Activated T-helper 2 cell treated with anti-CD3 and anti-CD28 coated beads, Interferon-gamma antibody, Interleukin-2, Interleukin-4, amounts not matched to agents 10 μg/mL and 5 μg/mL and 100 μg/mL, durations not matched to agents 14 hours and 24 hours and 36 hours (primary cell): Measurements from ENCODE around the gene DLG2. TPM values are rescaled to one million over a fixed set of nuclear protein-coding genes. Genes with fewer than 3 reads are reported as not detected.

Experiments
- DNase-seq: peaks from one replicate; pipeline ENCODE4 v3.0.0; 2021; ENCODE audit warnings: low spot score
- H3K27ac Mint-ChIP-seq: one replicate; pipeline ENCODE4 v1.8.0; 2021; ENCODE audit warnings: mixed read lengths
- H3K27me3 Mint-ChIP-seq: one replicate; pipeline ENCODE4 v1.8.0; 2021; ENCODE audit warnings: low read depth, mixed read lengths
- H3K36me3 Mint-ChIP-seq: one replicate; pipeline ENCODE4 v1.8.0; 2021; ENCODE audit warnings: low read depth, mixed read lengths
- H3K4me1 Mint-ChIP-seq: one replicate; pipeline ENCODE4 v1.8.0; 2021; ENCODE audit warnings: low read depth, mixed read lengths
- H3K4me3 Mint-ChIP-seq: one replicate; pipeline ENCODE4 v1.8.0; 2021; ENCODE audit warnings: low read depth, mild to moderate bottlenecking, moderate library complexity, mixed read lengths
- H3K9me3 Mint-ChIP-seq: one replicate; pipeline ENCODE4 v1.8.0; 2021; ENCODE audit warnings: mixed read lengths
- intact Hi-C: fragments of 100-400 bp; cut with micrococcal nuclease; formaldehyde crosslinking; loops from one replicate; pipeline ENCODE4 v1.15.1; 2023
- total RNA-seq: library from RNA; stranded (reverse); gene quantifications from 2 replicates; pipeline ENCODE4 v1.2.3, GENCODE V29; 2022

Gene DLG2
- total RNA-seq, 1 donor from 2014 or later: 1.8 TPM

DNA sequence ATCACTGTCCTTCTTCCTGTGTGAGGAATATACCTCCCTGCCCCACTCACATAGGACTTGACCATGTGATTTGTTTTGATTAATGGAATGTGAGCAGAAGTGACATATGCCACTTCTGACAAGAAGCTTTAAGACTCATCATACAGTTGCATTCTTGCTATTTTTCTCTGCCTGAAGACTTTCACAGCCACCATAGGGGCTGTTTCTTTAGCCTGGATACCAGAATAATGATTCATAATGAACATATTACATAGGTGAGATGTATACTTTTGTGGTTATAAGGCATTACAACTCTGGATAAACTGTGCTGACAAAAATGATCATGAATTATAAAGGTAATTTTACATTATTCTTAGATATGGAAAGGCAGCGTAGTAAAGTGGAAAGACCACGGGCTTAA is 798.0 kb downstream of the DLG2 start:
- Mint-ChIP-seq H3K27me3 (no peaks in the 10 kb centered on the region), H3K27ac (no peak overlapping the region), H3K36me3 (no peaks in the 10 kb centered on the region), H3K4me3 (no peak overlapping the region), H3K9me3 (peaks cover 3% of the 10 kb centered on the region), H3K4me1 (no peaks in the 10 kb centered on the region)
- no peak for DNase-seq
- intact Hi-C loops: no loop called here

DNA sequence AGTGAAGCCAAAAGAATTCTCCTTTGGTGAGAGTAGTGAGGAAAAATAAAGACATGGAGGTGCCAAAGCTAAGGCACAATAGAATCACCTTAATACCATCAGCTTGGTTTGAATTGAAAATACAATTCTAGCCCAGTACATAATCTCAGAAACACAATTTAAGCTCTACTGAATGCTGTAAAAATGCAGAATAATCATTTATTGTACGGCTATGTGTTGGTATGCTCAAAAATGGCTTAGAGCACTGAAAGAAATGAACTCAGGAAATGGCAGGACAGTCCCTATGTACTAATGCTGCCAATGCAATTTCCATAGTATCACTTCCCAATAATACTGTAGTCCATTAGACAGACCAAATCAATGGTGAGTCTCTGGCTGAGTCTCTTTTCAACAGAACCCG is 798.5 kb downstream of the DLG2 start:
- Mint-ChIP-seq H3K4me1 (no peaks in the 10 kb centered on the region), H3K9me3 (peaks cover 3% of the 10 kb centered on the region), H3K27me3 (no peaks in the 10 kb centered on the region), H3K36me3 (no peaks in the 10 kb centered on the region), H3K27ac (no peak overlapping the region), H3K4me3 (no peak overlapping the region)
- DNase-seq: no peak
- intact Hi-C loops: no loop called here

DNA sequence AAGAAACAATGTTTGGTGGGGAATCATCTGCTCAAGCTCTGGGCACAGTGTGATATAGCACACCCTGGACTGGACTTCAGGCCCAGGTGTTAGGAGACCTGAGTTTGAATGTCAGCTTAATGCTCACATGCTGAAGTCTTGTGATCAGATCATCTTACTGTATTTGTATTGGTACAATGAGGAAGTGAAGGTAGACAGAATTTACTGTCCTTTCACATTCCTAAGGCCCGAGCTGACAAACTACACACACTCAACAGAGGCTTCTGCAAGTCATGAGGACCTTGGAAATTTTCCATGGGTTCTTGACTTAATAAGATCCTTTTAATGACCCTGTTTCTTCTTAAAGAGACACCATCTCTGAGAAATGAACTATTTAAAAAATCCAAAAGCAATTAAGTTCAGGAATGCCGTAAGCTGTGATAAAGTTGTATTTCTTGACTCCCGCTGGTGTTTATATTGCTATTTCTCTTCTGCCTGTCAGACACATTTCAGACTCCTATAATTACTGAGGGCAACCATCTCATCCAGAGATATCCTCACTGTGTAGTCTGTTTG is 802.0 kb downstream of the DLG2 start:
- no peaks in the 10 kb centered on the region for H3K4me1 Mint-ChIP-seq
- no peak overlapping the region for H3K4me3 Mint-ChIP-seq
- no peak for DNase-seq
- intact Hi-C loops: no loop called here
- H3K36me3 Mint-ChIP-seq: no peaks in the 10 kb centered on the region
- H3K9me3 Mint-ChIP-seq: peaks cover 3% of the 10 kb centered on the region
- no peak overlapping the region for H3K27ac Mint-ChIP-seq
- H3K27me3 Mint-ChIP-seq: no peaks in the 10 kb centered on the region

DNA sequence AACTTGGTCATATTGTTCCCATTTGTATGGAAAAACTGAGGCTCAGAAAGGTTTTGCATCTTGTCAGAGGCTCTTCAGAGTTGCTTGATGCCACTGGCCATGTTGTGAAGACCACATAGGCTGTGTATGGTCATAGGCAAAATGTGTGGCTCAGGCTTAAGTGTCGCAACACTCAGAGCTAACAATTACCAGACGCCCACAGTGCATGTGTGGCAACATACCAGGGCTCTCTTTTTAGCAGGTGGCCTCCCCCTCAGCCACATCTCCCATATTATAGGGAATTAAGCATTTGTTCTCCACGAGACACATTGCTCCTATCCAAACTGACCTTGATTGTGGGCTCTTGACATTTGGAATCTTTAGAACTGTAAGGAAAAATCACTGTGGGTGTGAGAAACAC is 802.5 kb downstream of the DLG2 start:
- intact Hi-C loops: no loop called here
- no peak overlapping the region for H3K4me3 Mint-ChIP-seq
- H3K9me3 Mint-ChIP-seq: peaks cover 3% of the 10 kb centered on the region
- H3K36me3 Mint-ChIP-seq: no peaks in the 10 kb centered on the region
- no peaks in the 10 kb centered on the region for H3K27me3 Mint-ChIP-seq
- no peak overlapping the region for H3K27ac Mint-ChIP-seq
- no peak for DNase-seq
- H3K4me1 Mint-ChIP-seq: no peaks in the 10 kb centered on the region

DNA sequence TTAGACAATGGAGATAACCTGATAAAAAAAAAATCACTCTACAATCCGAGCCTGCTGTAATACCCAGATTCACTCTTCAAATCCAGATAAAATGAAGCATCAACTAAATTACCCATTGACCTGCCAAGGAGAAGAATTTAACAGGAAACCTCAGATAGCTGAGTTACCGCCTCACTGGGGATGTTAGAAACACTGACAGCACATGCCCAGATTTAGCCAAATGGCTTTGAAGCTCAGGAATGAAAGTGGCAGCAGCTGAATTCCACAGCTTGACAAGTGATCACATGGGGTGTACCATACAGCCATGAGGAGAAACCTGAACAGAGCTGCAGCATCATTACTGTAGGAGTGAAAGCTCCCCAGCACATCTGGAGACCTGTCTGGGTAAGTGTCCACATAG is 807.6 kb downstream of the DLG2 start:
- H3K9me3 Mint-ChIP-seq: no peaks in the 10 kb centered on the region
- H3K4me3 Mint-ChIP-seq: no peak overlapping the region
- H3K4me1 Mint-ChIP-seq: no peaks in the 10 kb centered on the region
- H3K27me3 Mint-ChIP-seq: no peaks in the 10 kb centered on the region
- no peaks in the 10 kb centered on the region for H3K36me3 Mint-ChIP-seq
- intact Hi-C loops: no loop called here
- H3K27ac Mint-ChIP-seq: no peak overlapping the region
- DNase-seq: no peak

DNA sequence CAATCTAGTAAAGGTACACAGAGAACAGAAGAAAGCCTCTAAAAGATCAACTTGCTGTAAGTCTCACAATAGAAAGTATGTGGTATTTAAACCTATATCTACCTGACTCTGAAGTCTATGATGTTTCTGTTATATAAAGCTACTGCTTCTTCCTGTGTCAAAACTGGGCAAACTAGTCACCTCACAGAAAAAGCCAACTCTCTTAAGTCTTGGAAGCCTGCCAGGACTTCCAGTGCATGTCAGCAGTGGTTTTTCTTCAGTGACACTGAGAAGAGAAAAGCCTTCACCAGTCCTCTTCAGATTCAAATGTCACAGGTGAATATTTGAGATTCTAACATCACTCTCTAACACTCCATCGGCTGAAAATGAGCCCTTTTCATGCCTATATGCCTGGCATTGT is 808.0 kb downstream of the DLG2 start:
- no peaks in the 10 kb centered on the region for H3K36me3 Mint-ChIP-seq
- no peak overlapping the region for H3K27ac Mint-ChIP-seq
- no peaks in the 10 kb centered on the region for H3K27me3 Mint-ChIP-seq
- H3K4me1 Mint-ChIP-seq: no peaks in the 10 kb centered on the region
- no peaks in the 10 kb centered on the region for H3K9me3 Mint-ChIP-seq
- DNase-seq: no peak
- H3K4me3 Mint-ChIP-seq: no peak overlapping the region
- intact Hi-C loops: no loop called here

DNA sequence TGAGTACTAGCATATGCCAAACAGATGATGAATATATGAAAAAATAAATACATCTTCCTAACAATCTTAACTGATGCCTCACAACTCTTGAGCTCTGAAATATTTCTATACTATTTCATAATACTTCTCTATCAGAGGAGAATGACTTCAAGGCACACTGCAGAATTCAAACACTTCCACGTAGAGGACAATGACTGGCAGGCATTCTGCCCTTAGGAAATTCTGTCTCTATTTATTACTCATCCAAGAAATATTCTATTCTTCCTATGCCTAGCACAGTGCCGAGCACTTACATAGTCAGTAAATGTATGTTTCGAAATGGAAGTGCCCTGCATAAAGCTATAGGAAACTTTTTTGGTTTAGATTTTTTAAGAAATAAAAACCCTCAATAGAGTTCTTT is 809.1 kb downstream of the DLG2 start:
- Mint-ChIP-seq H3K27ac (no peak overlapping the region), H3K4me3 (no peak overlapping the region), H3K9me3 (peaks cover 3% of the 10 kb centered on the region), H3K27me3 (no peaks in the 10 kb centered on the region), H3K36me3 (no peaks in the 10 kb centered on the region), H3K4me1 (no peaks in the 10 kb centered on the region)
- no peak for DNase-seq
- intact Hi-C loops: no loop called here

DNA sequence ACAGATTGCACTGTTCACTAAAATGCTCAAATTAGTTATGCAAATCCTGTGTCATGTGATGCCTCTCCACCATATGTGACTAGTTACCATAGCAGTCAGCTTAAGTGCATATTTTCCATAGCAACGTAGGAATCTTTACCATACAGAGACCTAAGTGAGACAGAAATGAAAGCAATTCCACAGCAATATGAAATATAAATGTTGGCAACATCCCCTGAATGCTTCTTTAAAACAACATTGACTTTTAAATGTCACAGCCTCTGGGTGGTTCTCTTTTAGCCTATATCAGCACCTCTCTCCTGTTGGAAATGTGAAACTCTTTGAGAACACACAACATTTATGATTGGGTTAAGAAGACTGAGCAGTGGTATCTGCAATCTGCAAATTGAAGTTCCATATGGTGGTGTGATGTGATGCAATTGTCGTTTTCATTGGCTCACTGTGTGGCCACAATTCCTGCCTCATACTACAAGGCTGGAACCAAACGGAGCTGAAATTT is 814.6 kb downstream of the DLG2 start:
- H3K9me3 Mint-ChIP-seq: peaks cover 14% of the 10 kb centered on the region
- no peak overlapping the region for H3K27ac Mint-ChIP-seq
- no peak for DNase-seq
- intact Hi-C loops: no loop called here
- H3K4me1 Mint-ChIP-seq: no peaks in the 10 kb centered on the region
- no peaks in the 10 kb centered on the region for H3K27me3 Mint-ChIP-seq
- no peaks in the 10 kb centered on the region for H3K36me3 Mint-ChIP-seq
- no peak overlapping the region for H3K4me3 Mint-ChIP-seq

DNA sequence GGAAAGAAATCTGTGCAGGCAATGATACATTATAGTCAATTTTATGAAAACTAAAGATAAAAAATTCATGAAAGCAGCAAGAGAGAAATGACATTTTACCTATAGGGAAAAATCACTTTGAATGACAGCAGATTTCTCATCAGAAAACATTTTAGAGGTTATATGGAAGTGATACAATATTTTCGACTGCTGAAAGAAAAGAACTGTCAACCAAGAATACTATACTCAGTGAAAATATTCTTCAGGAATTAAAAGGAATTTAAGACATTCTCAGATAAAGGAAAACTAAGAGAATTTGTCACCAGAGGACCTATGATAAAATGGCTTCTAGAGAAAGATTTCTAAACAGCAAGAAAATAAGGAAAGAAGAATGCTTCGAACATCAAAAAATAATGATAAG is 820.8 kb downstream of the DLG2 start:
- DNase-seq: no peak
- Mint-ChIP-seq H3K27me3 (no peaks in the 10 kb centered on the region), H3K27ac (no peak overlapping the region), H3K9me3 (peaks cover 30% of the 10 kb centered on the region), H3K36me3 (no peaks in the 10 kb centered on the region), H3K4me3 (no peak overlapping the region), H3K4me1 (no peaks in the 10 kb centered on the region)
- intact Hi-C loops: no loop called here

DNA sequence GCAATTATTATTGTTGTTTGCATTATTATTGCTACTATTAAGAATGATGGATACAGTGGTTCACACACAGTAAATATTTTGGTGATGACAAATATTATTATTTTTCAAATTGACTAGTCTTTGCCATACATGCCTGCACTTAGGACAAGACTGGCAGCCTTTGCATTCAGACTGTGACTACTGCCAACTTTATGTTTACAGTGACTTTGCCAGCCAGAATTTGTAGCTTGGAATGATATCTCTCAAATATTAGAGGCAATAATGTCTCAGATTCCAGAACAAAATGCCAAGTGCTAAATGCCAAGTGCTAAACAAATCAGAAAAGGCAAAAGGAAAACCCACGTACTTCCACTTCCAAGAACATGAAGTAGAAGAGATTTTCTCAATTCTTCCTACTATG is 823.1 kb downstream of the DLG2 start:
- H3K27me3 Mint-ChIP-seq: no peaks in the 10 kb centered on the region
- peaks cover 30% of the 10 kb centered on the region for H3K9me3 Mint-ChIP-seq
- no peaks in the 10 kb centered on the region for H3K4me1 Mint-ChIP-seq
- H3K4me3 Mint-ChIP-seq: no peak overlapping the region
- no peak overlapping the region for H3K27ac Mint-ChIP-seq
- DNase-seq: no peak
- no peaks in the 10 kb centered on the region for H3K36me3 Mint-ChIP-seq
- intact Hi-C loops: no loop called here

DNA sequence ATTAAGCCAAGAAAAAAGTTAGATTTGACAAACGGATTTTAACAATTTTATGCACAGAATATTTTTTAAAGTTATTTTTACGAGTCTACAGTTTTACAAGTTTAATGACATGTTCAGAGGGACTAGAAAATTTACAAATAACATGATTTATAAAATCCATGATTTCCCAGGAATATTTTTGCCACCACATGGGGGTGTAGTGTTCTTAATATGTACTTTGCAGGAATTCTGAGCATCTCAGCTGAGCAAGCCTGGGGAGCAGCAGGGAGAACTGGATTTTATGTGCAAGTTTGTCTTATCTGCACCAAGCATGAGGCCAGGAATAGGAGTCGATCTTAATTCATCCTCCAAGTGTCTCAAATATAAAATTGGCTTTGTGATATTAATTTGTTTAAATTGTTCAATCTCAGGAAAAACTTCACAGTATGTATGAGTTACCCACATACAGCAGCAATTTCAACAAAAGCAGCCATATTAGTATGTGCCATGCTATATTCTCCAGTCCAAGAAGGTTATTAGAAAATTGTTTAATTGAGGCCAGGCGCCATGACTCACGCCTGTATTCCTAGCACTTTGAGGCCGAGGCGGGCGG is 826.3 kb downstream of the DLG2 start:
- H3K4me1 Mint-ChIP-seq: no peaks in the 10 kb centered on the region
- H3K4me3 Mint-ChIP-seq: no peak overlapping the region
- no peak for DNase-seq
- H3K27ac Mint-ChIP-seq: no peak overlapping the region
- peaks cover 22% of the 10 kb centered on the region for H3K9me3 Mint-ChIP-seq
- H3K27me3 Mint-ChIP-seq: no peaks in the 10 kb centered on the region
- intact Hi-C loops: no loop called here
- H3K36me3 Mint-ChIP-seq: no peaks in the 10 kb centered on the region

DNA sequence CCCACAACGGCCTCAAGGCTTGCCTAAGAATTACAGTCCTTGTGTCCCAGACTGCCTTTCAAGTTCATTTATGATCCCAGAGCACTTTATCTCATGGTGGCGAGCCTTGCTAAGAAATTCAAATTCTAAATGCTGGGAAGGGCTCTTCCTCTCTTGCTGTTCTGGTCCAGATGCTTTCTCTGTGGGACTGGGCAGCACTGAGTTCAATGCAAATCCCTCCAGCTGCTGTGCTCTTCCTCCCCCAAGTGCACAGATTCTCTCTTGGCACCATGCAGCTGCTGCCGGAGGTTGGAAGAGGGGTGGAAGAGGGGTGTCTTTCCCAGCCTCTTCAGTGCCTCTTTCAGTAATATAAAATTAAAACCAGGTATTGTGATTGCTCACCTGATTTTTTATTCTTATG is 828.0 kb downstream of the DLG2 start:
- no peak overlapping the region for H3K27ac Mint-ChIP-seq
- intact Hi-C loops: no loop called here
- H3K9me3 Mint-ChIP-seq: peaks cover 9% of the 10 kb centered on the region
- H3K36me3 Mint-ChIP-seq: no peaks in the 10 kb centered on the region
- H3K27me3 Mint-ChIP-seq: no peaks in the 10 kb centered on the region
- no peaks in the 10 kb centered on the region for H3K4me1 Mint-ChIP-seq
- no peak for DNase-seq
- no peak overlapping the region for H3K4me3 Mint-ChIP-seq

DNA sequence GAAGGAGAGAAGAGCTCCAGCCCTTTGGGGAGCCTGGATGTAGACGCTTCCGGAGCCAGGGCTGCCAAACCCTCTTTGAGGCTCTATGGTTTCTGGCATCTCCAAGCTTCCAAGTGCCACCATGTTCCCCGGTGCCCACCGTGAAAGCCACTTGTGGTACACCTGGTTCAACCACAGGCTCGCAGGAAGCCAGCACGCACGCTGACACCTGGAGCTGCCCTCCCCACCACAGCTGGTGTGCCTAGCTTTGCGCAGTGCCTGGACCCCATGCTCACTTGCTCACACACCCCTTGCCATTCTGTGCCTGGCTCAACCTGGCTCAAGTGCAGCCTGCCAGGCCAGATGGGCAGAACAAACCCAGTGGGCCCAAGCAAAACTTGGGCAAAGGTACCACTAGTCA is 831.4 kb downstream of the DLG2 start:
- peaks cover 15% of the 10 kb centered on the region for H3K9me3 Mint-ChIP-seq
- intact Hi-C loops: no loop called here
- no peaks in the 10 kb centered on the region for H3K27me3 Mint-ChIP-seq
- H3K4me3 Mint-ChIP-seq: no peak overlapping the region
- H3K4me1 Mint-ChIP-seq: no peaks in the 10 kb centered on the region
- no peak for DNase-seq
- H3K36me3 Mint-ChIP-seq: no peaks in the 10 kb centered on the region
- H3K27ac Mint-ChIP-seq: no peak overlapping the region
